Stimulated activated CD8-positive, alpha-beta memory T cell treated with anti-CD3 and anti-CD28 coated beads, Interleukin-12 subunit alpha, Interleukin-12 subunit beta, amount 100 ng/mL, for 1 hour (primary cell): Measurements from ENCODE around the gene NANOGP8.
"Not testable (repeated sequence)": the region's sequence is repeated elsewhere in the genome, so short reads cannot be mapped to it uniquely, and the experiment has no call there.

Source experiments
- DNase-seq: peaks from one replicate; pipeline ENCODE4 v3.0.0-alpha.2; 2020; ENCODE audit warnings: low read depth

NANOGP8 gene, protein sequence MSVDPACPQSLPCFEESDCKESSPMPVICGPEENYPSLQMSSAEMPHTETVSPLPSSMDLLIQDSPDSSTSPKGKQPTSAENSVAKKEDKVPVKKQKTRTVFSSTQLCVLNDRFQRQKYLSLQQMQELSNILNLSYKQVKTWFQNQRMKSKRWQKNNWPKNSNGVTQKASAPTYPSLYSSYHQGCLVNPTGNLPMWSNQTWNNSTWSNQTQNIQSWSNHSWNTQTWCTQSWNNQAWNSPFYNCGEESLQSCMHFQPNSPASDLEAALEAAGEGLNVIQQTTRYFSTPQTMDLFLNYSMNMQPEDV

DNA sequence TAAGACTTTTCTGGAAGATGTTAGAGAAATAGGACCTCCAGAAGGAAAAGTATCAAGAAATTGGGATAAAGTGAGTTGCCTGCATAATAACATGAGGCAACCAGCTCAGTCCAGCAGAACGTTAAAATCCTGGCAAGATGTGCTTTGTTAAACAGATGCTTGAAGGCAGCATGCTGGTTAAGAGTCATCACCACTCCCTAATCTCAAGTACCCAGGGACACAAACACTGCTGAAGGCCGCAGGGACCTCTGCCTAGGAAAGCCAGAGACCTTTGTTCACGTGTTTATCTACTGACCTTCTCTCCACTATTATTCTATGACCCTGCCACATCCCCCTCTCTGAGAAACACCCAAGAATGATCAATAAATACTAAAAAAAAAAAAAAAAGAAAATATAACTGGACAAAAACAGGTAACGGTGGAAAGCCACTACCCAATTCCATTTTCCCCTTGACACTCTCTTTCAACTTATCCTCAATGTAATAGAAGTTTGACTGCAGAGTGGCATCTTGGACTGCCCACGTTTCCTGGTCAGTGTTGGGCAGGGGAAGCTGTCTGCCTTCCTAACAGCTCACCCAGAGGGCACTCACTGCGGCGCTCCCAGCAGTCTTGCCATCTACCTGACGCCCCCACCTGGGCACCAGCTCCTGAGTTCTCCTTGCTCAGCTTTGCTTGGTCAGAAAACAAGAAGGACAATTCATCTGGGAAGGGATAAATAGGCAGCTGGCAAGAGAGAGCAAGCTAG is at the start of gene NANOGP8:
Gene NANOGP8, minus strand, starts transcription at position 120 of the 744 bp plus-strand sequence. CDS start 185 bp downstream, outside the sequence.
- DNase-seq: not testable (repeated sequence)

DNA sequence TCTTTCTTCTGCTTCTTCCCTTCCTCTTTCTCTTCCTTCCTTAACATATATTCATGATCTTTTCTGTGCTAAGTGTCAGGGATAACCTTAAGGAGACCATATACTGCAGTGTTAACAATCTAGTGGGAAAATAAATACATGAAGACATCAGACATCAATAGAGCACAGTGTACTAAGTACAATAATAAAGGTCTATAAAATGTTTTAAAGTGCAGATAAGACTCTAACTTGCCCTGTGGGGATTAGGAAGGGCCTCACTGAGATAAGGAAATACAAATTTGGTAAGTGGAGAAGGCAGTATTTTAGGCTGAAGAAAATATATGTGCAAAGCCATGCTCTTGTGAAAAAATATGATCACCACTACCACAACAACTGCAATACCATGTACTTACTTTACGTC is 49.2 kb upstream of the NANOGP8 start:
- DNase-seq: no peak

DNA sequence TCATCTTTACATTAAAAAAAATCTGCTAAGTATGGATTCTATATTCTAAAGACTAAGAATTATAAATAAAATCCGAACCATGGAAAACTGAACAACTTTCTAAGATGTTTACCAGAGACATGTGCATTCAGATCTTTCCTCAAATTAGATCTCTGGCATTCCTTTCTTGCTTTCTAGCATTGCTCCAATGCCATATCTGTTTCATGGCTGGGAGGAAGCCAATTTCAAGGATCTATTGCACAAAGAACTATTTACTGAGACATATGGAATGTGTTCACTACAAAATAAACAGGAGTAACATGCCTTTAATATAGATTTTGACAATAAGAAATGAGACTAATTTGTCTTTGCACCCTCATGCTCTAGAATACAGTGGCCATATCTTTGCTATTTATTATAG is 45.1 kb upstream of the NANOGP8 start:
- no peak for DNase-seq

DNA sequence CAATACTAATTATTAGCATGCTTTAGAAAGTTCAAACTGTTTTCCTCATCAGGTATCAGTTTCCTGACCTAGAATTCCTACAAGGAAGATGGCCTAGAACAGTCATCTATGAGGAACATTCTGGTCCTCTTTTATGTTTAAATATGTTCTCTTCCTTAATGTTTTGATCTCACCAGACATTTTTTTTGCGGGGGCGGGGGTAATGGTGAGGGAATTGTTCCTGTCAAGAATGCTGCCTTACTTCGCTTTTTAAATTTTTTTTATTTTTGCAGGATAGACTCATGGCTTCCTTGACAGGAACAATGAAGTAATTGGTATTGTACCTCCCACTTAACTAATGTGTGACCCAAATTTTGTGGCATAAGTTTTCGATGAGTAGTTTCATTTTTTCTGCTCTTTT is 44.3 kb upstream of the NANOGP8 start:
- no peak for DNase-seq

DNA sequence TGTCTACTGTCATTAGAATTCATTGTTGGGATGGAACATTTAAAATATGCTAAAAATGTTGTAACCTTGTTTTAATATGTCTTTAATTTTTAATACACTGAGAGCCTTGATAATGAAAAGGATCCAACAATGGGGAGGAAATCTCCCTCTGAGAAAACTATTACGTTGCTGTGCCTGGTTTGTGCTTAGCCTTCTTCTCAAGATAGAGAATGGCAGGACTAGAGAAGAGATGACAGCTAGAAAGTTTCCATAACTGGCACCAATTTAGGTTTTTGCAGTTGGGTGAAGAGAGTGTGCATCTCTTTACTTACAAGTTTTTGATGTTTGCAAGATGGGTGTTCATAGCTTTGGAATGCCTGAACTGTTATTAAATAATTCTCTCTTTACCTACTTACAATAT is 42.6 kb upstream of the NANOGP8 start:
- no peak for DNase-seq

DNA sequence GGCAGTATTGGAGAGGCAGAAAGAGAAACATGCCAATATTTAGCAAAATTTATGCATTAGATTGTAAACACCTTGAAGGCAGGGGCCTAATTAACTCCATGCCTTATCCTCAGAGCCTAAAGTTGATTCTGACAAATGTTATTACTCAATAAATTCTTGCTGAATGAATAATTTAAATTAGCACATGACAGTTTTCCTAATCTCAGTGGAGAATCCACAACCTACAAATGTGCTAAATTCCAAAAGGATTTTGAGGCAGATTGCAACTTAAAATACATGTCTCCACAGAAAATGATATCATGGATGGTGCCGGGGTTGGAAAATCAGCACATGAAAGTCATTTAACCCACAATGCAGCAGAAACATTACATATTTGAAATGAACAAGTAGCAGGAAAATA is 41.1 kb upstream of the NANOGP8 start:
- DNase-seq: no peak

DNA sequence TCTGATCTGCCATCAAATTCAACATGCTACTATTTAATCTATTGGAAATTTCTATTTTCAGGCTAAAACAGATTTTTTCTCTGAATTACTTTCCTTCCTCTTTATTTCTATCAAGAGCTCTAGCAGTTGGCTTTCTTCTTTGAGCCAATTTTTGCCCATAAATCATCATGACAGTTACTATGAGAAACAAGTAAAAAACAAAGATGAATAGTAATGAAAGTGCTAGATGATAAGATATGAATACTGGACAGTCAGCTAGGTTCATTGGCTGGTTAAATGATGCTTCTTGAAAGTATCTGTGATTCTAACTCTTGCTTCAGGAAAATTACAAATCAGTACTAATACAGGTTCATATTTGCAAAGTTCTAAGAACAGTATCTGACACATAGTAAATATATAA is 38.6 kb upstream of the NANOGP8 start:
- DNase-seq: no peak

DNA sequence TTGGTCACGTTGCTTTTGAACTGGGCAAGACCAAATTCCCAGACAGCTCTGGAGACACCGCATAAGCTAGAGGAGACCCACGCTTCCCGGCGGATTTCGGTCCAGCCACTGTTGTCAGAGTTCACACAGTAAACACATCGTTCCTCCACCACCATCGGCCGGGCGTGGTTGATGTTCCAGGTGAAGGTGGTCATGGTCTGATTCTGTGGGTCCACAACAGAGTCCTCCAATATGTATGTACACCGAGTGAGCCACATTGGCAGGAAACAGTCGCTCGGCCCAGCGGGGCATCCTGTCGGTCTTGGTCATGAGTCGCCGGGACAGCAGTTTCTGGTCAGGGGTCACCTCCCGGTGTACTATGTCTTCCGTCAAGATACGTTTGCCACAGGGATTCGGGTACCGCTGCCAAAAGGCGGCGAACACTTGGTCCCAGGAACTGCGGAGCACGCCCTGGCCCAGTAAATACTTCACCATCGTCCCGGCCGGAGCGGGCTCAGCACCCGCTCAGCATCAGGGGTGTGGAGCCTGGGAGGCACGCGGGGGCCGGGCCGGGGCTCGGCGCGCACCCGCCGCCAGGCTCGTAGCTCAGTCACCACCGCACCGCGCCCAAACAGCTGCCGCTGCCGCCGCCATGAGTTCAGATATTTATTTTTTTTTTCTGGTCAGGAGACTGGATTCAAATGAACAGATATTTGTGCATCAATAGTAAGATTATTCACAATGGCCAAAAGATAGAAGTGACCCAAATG is 36.7 kb upstream of the NANOGP8 start:
- DNase-seq: no peak

DNA sequence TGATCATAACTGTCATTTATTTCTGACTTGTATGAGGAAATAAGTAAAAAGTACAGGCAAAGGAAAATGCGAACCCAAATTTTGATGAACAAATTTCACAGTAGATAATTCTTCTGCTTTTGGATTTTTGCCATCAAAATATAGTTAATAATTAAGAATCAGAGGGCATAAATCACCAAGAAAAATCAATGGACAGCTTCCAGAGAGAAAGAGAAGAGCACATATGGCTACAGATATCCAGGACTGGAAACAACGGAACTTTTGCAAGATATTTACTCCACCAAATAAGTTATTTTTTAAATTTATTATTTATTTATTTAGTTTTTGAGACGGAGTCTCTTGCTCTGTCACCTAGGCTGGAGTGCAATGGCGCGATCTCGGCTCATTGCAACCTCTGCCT is 35.1 kb upstream of the NANOGP8 start:
- DNase-seq: no peak

DNA sequence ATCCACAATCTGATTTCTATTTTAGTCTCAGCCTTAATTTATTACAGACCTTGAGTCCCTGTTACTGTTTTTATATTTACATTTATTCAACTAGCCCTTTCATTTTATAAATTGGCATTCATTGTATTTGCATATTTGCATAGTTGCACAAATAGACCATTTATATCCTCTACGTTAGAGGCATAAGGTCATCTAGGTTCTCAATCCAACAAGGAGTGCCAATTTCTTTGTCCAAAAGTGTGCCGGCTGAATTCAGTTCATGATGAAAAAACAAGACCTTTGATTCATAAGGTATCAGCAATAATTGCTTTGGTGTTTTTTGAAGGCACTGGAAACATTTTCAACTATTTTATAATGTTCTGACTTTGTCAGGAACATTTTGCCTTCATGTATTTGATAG is 33.9 kb upstream of the NANOGP8 start:
- DNase-seq: no peak

DNA sequence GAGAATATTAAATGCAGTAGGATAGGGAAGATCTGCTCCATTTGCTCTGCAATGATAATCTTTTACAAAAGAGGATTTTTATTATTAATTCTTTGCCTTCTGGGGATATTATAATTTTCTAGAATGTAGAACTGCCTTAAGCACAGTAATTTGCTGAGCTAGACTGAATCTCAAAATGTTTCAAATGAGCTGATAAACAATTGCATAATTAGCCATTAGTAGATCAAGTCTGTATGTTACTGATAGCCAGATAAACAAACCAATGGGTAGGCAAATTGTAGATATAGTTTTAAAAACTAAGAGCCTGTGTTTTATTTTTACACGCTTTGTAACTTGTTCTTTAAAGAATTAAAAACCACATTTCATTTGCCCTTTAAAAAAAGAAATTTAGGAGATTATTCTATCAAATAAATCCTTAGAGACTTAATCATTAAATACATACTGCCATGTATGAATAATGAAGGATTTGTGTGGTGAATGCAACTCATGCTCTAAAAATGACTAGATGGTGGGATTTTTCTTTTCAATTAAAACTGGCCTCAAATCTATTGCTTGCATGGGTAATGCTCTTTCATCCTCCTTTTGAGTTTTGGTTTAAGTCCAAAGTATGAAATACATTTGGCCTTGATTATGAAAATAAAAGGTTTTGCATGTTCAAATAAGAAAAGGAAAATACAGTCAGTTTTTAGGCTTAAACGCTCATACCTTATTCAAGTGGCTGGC is 32.6 kb upstream of the NANOGP8 start:
- DNase-seq: no peak

DNA sequence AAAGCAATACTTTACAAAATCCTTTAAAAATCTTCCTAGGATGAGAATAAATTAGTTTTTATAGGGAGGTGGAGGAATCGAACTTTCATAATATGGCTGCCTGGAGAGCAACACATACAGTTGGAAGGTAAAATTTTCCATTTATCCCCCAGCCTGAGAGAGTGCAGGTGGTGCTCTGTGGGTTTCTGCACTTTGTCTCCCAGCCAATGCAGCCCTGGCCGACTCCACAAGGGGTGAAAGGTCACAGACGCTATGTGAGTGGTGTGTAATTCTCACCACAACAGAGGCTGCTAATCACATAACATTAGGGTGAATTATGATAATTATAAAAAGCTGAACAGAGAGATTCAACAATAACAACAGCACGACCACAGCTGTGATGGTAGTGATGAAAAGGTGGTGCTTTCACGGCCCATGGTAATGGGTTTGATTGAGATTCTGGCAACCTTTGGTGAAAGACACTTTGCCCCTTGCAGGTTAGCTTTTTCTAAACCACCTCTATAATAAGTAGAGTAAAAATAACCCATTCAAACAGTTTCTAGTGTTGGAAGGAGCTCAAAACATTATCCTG is 30.1 kb upstream of the NANOGP8 start:
- DNase-seq: no peak

DNA sequence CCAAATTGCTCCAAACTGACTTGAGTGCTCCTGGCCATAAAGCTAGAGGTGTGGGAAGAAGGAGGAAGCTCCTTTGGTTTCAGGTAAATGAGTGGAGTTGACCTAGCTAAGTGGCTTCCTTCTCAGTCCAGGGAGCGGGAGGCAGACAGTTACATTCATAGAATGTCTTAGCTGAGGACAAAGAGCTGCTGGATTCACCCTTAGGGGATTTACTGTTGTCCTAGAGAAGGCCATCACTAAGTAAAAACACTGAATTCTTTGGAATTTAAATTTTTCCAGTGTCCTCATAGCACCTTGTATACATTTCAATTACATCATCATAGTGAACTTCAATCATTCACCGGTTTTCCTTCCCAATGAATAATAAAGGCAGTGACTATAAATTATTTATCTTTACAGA is 27.3 kb upstream of the NANOGP8 start:
- no peak for DNase-seq

DNA sequence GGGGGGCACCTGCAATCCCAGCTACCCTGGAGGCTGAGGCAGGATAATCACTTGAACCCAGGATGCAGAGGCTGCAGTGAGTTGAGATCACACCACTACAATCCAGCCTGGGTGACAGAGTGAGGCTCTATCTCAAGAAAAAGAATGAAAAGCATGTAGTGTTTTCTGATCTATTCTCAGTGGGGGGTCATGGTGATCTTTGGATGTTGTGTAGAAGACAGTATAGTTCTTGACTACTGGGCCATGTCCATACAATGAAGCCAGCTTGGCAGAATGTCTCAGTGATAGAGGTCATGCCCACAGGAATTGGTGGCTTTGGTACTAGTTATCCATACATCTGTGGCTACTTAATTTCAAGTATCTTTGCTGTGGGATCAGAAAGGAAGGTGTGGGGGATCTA is 26.8 kb upstream of the NANOGP8 start:
- DNase-seq: no peak

DNA sequence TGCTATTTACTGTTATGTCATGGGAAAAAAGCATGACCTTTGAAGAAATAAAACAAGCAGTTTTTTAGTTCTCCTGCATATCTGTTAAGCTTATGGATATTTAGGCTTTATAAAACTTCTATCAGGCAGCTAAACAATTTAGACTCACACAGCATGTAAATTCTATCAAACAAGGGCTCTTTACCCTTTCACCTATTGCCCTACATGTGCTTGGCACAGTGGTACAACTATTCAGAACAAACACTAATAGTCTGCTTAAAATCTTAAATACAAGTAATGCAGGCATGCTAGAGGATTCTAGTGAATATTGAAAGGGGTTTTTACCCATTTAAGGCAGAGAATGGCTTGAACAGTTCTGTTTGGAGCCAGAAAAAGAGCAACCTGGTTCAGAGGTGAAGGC is 23.4 kb upstream of the NANOGP8 start:
- DNase-seq: no peak

DNA sequence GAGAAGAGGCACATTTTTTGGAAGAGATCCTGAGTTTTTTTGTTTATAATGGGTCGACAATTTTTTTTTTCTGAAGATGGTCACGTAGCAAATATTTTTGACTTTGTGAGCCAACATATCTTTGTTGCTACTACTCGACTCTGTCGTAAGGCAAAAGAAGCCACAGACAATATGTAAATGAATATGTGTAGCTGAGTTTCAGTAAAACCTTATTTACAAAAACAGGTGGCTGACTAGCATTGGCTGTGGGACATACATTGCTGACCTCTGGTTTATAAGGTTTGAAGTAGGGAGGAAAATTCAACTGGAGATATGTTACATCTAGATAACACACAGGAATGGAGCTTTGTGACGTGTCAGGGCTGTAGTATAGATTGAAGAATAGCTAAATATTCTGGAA is 22.5 kb upstream of the NANOGP8 start:
- no peak for DNase-seq

DNA sequence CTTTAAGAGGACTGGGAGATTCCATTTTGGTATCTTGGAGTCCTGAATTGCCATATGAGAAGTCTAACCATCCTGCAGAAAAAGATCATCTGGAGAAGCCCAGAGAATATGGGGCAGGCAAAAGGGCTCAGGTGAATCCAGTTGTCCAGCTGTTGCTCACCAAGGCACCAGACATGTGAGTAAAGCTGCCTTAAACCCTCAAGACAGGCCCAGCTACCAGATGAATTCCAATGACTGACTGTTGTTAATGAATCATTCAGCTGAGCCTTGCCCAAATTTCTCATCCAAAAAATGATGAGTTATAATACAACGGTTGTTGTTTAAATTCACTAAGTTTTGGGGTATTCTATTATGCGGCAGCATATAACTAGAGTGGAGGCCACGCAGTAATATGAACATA is 22.0 kb upstream of the NANOGP8 start:
- no peak for DNase-seq

DNA sequence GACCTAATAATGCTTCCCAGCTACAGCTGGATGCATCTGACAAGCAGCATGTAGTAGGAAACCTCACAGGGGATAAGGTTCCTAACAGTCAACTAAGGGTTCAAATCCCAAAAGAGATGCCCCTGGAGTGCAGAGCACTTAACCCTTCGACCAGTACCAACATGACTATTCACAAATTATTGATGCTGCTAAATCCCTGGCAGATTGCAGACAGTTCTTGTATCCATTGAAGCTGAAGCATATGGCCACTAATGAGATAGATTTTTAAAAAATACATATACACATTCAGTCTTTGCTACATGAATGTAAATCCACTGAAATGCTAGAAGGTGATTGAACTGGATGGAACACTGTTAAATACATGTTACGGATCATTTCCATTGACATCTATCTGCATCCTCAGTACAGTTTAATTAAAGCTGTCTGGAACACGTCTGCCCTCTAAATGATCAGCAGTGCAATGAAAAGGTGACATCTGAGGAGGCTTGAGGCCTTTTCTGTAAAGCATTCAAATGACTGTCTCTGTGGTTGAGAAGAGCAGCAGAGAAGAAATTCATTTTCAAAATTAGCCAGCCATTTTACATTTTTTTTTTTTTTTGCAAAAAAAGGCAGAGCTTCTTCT is 19.5 kb upstream of the NANOGP8 start:
- no peak for DNase-seq

DNA sequence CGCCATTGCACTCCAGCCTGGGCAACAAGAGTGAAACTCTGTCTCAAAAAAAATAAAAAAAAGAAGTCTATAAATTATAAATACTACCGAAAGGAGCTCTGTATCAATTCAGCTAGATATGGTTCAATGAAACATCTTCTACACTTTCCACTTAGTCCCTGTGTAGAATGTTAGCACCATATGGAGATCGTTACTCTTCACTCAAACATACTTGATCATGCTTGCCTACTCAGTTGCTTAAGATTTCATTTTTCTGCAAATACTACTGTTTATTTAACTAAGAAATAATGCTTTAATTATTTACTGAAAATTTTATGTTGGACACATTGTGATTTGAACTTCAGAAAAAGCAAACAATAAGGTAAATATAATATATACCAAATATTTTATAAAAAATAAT is 17.1 kb upstream of the NANOGP8 start:
- DNase-seq: no peak

DNA sequence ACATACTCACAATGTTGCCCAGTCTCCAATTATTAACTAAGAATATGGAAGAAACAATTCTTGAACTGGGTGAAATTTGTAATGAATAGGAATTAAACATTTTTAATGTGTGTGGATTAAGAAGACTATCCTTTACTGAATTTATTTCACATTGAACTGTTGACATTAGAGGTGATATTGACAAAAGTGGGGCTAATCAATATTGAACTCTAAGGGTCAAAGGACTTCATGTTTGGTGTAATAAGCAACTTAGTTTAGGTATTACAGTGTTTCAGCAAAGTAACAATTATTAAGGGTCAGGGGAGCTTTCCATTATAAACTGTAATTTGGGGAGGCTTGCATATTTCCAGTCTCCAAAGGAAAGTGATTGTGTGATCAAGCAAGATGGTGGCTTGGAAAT is 16.2 kb upstream of the NANOGP8 start:
- DNase-seq: no peak

DNA sequence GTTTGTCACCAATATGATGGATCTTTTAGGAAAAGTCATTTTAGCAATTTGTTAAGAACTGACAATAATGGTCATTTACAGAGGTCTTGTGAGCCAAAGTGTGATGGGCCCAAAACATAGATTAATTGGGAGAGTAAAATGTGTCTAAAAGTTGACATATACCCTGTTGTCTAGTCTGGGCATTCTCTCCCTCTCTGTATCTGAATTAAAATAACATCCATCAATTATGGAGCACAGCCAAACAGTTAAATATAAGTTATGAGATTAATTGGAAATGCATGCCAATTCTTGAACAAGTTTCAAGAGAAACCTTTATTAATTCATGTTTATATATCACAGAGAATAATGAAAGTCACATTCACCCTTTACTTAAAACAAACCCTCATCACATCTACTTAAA is 13.6 kb upstream of the NANOGP8 start:
- DNase-seq: no peak

DNA sequence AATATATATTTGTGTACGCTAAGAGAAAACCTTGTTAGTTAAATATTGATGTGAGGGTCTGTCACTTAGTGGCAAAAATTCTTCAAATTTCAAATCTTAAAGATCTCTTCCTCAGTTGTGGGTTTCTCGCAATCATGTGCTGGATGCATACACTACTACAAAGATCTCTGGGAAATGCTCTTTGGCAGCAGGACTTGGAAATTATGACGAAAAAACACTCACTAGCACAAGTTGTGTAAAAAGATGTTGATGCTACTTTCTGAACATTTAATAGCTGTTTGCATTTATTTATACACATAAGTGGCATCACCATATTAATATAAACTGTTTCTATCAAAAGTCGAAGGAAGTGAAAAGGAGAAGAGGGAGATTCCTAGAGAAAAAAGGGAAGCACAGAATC is 10.8 kb upstream of the NANOGP8 start:
- no peak for DNase-seq
